Trophoblast cell (in vitro differentiated cells and primary cell): ENCODE data around the gene NT5DC2. TPM values are rescaled to one million over a fixed set of nuclear protein-coding genes. Genes with fewer than 3 reads are reported as not detected.

Source experiments
- DNase-seq, 2 donors: peaks; one replicate each; pipeline ENCODE4 v3.0.0-alpha.2; 2016
- H2AFZ ChIP-seq: 2 replicates; pipeline ENCODE4 v1.6.1; 2013; ENCODE audit warnings: low read length, moderate library complexity, mild to moderate bottlenecking; ENCODE audit not compliant: insufficient read depth, poor library complexity
- H2AK5ac ChIP-seq: 2 replicates; pipeline ENCODE4 v1.6.1; 2013; ENCODE audit warnings: mild to moderate bottlenecking, low read length
- H2BK120ac ChIP-seq: 2 replicates; pipeline ENCODE4 v1.6.1; 2013; ENCODE audit warnings: low read length, mild to moderate bottlenecking, moderate library complexity; ENCODE audit not compliant: insufficient read depth, poor library complexity
- H2BK12ac ChIP-seq: 2 replicates; pipeline ENCODE4 v1.6.1; 2013; ENCODE audit warnings: mild to moderate bottlenecking, low read length, moderate library complexity
- H2BK5ac ChIP-seq: 2 replicates; pipeline ENCODE4 v1.6.1; 2013; ENCODE audit warnings: low read length, low read depth, moderate library complexity, mild to moderate bottlenecking; ENCODE audit not compliant: poor library complexity
- H3K14ac ChIP-seq: 2 replicates; pipeline ENCODE4 v1.6.1; 2013; ENCODE audit warnings: mild to moderate bottlenecking, low read length
- H3K18ac ChIP-seq: 2 replicates; pipeline ENCODE4 v1.6.1; 2013; ENCODE audit warnings: mild to moderate bottlenecking, low read length
- H3K23ac ChIP-seq: 2 replicates; pipeline ENCODE4 v1.6.1; 2013; ENCODE audit warnings: low read length
- H3K27ac ChIP-seq: 2 replicates; pipeline ENCODE4 v1.5.1; 2013; ENCODE audit warnings: low read depth, mild to moderate bottlenecking, inconsistent platforms, low read length, moderate library complexity
- H3K27me3 ChIP-seq: 2 replicates; pipeline ENCODE4 v1.6.1; 2013; ENCODE audit warnings: inconsistent platforms, mild to moderate bottlenecking, low read length, moderate library complexity; ENCODE audit not compliant: insufficient read depth
- H3K36me3 ChIP-seq, 2 experiments: 1 replicate in 1 of 2; 2 replicates in 1 of 2; pipeline ENCODE4 v1.6.1; 2013; ENCODE audit warnings: low read length in 2 of 2, mild to moderate bottlenecking in 2 of 2, moderate library complexity in 1 of 2; ENCODE audit not compliant: insufficient read depth in 2 of 2, control insufficient read depth in 1 of 2
- H3K4ac ChIP-seq: 2 replicates; pipeline ENCODE4 v1.6.1; 2013; ENCODE audit warnings: low read depth, mild to moderate bottlenecking, low read length, moderate library complexity
- H3K4me1 ChIP-seq, 2 experiments: 1 replicate in 1 of 2; 2 replicates in 1 of 2; pipeline ENCODE4 v1.6.1; 2013; ENCODE audit warnings: low read length in 2 of 2, mild to moderate bottlenecking in 2 of 2, moderate library complexity in 1 of 2; ENCODE audit not compliant: insufficient read depth in 2 of 2, control insufficient read depth in 1 of 2
- H3K4me2 ChIP-seq: 2 replicates; pipeline ENCODE4 v1.6.1; 2013; ENCODE audit warnings: inconsistent platforms, mild to moderate bottlenecking, low read length, moderate library complexity
- H3K4me3 ChIP-seq: 2 replicates; pipeline ENCODE4 v1.5.1; 2013; ENCODE audit warnings: mild to moderate bottlenecking, low read depth, low read length, inconsistent platforms
- H3K79me1 ChIP-seq: one replicate; pipeline ENCODE4 v1.6.1; 2013; ENCODE audit warnings: low read length
- H3K79me2 ChIP-seq: 2 replicates; pipeline ENCODE4 v1.6.1; 2013; ENCODE audit warnings: low read length, mild to moderate bottlenecking; ENCODE audit not compliant: control insufficient read depth, insufficient read depth, poor library complexity
- H3K9ac ChIP-seq: 2 replicates; pipeline ENCODE4 v1.6.1; 2013; ENCODE audit warnings: mild to moderate bottlenecking, low read length
- H3K9me3 ChIP-seq: 2 replicates; pipeline ENCODE4 v1.6.1; 2013; ENCODE audit warnings: low read depth, mild to moderate bottlenecking, control low read depth, inconsistent platforms, low read length; ENCODE audit not compliant: insufficient read depth
- H4K12ac ChIP-seq: 2 replicates; pipeline ENCODE4 v1.6.1; 2013; ENCODE audit warnings: low read depth, mild to moderate bottlenecking, low read length, moderate library complexity
- H4K8ac ChIP-seq: 2 replicates; pipeline ENCODE4 v1.6.1; 2013; ENCODE audit warnings: low read depth, mild to moderate bottlenecking, low read length, moderate library complexity
- H4K91ac ChIP-seq: one replicate; pipeline ENCODE4 v1.6.1; 2013; ENCODE audit warnings: low read depth, mild to moderate bottlenecking, low read length, moderate library complexity
- whole genome bisulfite sequencing: extraction: QIAGEN DNeasy Blood & Tissue Kit; methylation state at CpG from one replicate; pipeline ENCODE4 v1.1.7; 2013; ENCODE audit warnings: missing lambda C conversion rate; ENCODE audit not compliant: insufficient read length, insufficient coverage; ENCODE audit errors: extremely low coverage; 5-methylcytosine and 5-hydroxymethylcytosine counted together
- polyA plus RNA-seq: library from polyadenylated mRNA; stranded (reverse); fragments of 200-250 nt; gene quantifications from 2 replicates; pipeline ENCODE4 v1.2.3, GENCODE V29; 2013

NT5DC2 gene
- 247 and 254 TPM in 2 replicates for polyA plus RNA-seq

DNA sequence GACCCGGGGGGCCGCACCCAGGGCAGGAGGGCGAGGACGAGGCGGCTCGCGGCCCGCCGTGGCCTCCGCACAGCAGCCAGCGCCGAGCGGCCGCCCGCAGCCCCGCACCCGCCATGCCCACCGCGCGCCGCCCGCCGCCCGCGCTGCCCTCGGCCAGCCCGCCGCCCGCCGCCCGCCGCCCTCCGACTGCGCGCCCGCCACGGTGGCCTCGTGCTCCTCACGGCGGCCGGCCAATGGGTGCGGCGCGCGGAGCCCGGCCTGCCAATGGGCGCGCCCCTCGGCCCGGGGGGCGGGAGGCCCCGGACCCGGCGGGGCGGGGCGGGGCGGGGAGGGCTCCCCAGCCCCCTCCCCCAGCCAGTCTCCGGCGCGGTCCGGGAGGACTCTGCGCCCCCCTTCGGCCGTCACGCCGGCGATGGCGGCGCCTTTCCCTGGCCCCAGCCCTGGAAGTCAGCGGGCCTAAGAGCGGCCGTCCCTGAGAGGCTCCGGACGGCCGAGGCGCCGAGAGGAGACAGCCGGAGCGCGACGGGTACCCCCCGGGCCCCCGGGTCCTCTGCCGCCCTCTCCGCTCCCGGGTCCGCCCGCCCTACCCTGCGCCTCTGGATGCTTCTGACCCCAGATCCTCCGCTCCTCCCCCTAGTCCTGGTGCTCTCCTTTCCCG is at the start of gene NT5DC2:
Gene NT5DC2 (minus strand): TSS at position 235 of the 658 bp plus-strand sequence. CDS start 120 bp downstream, at position 115.
- Histone ChIP-seq H3K18ac (peak within 1 kb of the TSS; percentile 96), H3K79me1 (peaks cover 26% of the 10 kb centered on the region), H2AFZ (peak within 1 kb of the TSS; percentile 77), H2BK5ac (peak within 1 kb of the TSS; percentile 59), H3K36me3 (peaks cover 11 to 13% of the 10 kb centered on the region in 2 experiments), H2BK120ac (peak within 1 kb of the TSS; percentile 65), H4K8ac (peak within 1 kb of the TSS; percentile 92), H3K27me3 (no peaks in the 10 kb centered on the region), H2BK12ac (peak within 1 kb of the TSS; percentile 25), H3K9me3 (peaks cover 2% of the 10 kb centered on the region), H3K9ac (peak within 1 kb of the TSS; percentile 64), H4K91ac (peak within 1 kb of the TSS; percentile 93), H3K4me3 (peak within 1 kb of the TSS; percentile 83), H3K27ac (peak within 1 kb of the TSS; percentile 12), H3K23ac (no peak within 1 kb of the TSS), H3K79me2 (peaks cover 39% of the 10 kb centered on the region), H3K14ac (peak within 1 kb of the TSS; percentile 89), H4K12ac (peak within 1 kb of the TSS; percentile 81), H3K4ac (peak within 1 kb of the TSS; percentile 82), H3K4me1 (peaks cover 42 to 48% of the 10 kb centered on the region in 2 experiments), H3K4me2 (peak within 1 kb of the TSS; percentile 82), H2AK5ac (peak within 1 kb of the TSS; percentile 71)
- DNase-seq, result peak; percentile 32 to 69
- WGBS, result no CpG with 5 or more reads among the region's 91 CpGs

DNA sequence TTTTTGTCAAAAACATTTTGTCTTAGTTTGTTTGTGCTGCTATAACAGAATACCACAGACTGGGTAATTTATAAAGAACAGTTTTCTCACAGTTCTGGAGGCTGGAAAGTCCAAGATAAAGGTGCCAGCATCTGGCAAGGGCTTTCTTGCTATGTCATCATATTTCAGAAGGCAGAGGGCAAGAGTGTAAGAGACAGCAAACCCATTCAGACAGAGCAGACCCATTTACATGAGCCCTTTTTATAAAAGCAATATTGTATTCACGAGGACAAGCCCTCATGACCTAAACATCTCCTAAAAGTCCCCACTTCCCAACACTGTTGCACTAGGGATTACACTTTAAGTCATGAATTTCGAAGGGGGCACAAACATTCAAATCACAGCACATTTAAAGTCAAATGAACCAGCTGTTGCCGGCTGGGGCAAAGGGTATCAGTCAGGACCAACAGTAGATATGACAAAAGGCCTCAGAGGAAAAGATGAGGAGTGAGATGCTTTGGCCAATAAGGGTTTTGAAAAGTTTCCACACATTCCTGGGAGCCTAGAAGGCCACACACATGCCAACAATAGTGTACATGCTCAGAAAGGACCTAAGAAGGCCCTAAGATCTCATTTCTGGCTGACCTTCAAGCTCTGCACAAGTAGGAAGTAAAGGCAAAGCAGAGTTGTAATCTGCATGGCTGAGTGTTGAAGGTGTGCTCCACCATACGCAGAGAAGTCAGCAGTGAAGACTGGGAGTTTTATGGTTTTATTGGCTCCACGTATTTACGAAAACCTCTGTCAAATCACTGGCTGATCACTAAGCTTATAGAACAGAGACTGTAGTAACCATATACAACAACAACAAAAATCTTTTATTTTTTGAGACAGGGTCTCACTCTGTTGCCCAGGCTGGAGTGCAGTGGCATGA is 40.7 kb upstream of the NT5DC2 start:
- DNase-seq, result peak; percentile 53 to 77
- no peak overlapping the region for H2AK5ac ChIP-seq
- no peak overlapping the region for H2BK12ac ChIP-seq
- H4K91ac ChIP-seq, result no peak overlapping the region
- H2BK5ac ChIP-seq, result no peak overlapping the region
- no peak overlapping the region for H2AFZ ChIP-seq
- H3K14ac ChIP-seq, result no peak overlapping the region
- no peaks in the 10 kb centered on the region for H3K79me2 ChIP-seq
- no peak overlapping the region for H3K4ac ChIP-seq
- no peak overlapping the region for H3K9ac ChIP-seq
- H3K23ac ChIP-seq, result no peak overlapping the region
- no peak overlapping the region for H3K27ac ChIP-seq
- no peak overlapping the region for H3K4me2 ChIP-seq
- no peak overlapping the region for H3K18ac ChIP-seq
- no peaks in the 10 kb centered on the region for H3K79me1 ChIP-seq
- WGBS, result no CpG with 5 or more reads among the region's 6 CpGs
- H4K12ac ChIP-seq, result no peak overlapping the region
- H3K27me3 ChIP-seq, result no peaks in the 10 kb centered on the region
- no peak overlapping the region for H4K8ac ChIP-seq
- no peak overlapping the region for H3K4me3 ChIP-seq
- H2BK120ac ChIP-seq, result no peak overlapping the region
- H3K9me3 ChIP-seq, result no peaks in the 10 kb centered on the region
- H3K4me1 ChIP-seq, result no peaks in the 10 kb centered on the region
- H3K36me3 ChIP-seq, result peaks cover 12 to 26% of the 10 kb centered on the region in 2 experiments

DNA sequence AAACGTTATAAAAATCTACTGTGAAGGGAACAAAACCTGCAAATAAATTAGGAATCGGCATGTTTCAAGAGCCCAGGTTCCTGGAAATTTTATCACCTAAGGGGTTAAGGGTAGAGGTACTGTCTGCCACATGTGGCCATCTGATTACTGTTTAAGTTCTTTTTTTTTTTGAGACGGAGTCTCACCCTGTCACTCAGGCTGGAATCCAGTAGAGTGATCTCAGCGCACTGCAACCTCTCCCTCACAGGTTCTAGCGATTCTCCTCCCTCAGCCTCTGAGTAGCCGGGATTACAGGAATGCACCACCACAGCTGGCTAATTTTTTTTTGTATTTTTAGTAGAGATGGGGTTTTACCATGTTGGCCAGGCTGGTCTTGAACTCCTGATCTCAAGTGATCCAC is 38.6 kb upstream of the NT5DC2 start:
- Histone ChIP-seq H3K27me3 (no peaks in the 10 kb centered on the region), H2BK12ac (no peak overlapping the region), H4K8ac (no peak overlapping the region), H2BK120ac (no peak overlapping the region), H3K9me3 (no peaks in the 10 kb centered on the region), H3K79me2 (no peaks in the 10 kb centered on the region), H3K9ac (no peak overlapping the region), H3K23ac (no peak overlapping the region), H4K91ac (no peak overlapping the region), H2AFZ (no peak overlapping the region), H3K79me1 (no peaks in the 10 kb centered on the region), H3K14ac (no peak overlapping the region), H3K4me3 (no peak overlapping the region), H3K27ac (no peak overlapping the region), H3K4me2 (no peak overlapping the region), H4K12ac (no peak overlapping the region), H3K18ac (no peak overlapping the region), H2AK5ac (no peak overlapping the region), H3K4ac (no peak overlapping the region), H2BK5ac (no peak overlapping the region), H3K36me3 (peaks cover 11 to 15% of the 10 kb centered on the region in 2 experiments), H3K4me1 (peaks cover 0 to 2% of the 10 kb centered on the region in 2 experiments)
- no CpG with 5 or more reads among the region's 6 CpGs for WGBS
- DNase-seq, result peak; percentile 75 to 82

DNA sequence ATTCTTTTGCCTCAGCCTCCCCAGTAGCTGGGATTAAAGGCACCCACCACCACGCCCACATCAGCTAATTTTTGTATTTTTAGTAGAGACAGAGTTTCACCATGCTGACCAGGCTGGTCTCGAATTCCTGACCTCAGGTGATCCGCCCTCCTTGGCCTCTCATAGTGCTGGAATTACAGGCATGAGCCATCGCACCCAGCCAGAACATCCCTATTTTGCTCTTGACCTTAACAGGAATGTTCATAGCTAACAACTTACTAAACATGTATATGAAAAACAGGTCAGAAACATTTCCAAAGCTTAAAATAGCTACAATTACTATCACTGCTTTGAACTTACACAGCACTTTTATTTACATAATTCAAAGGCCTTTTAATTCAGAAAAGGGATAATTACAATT is 36.4 kb upstream of the NT5DC2 start:
- H4K91ac ChIP-seq, result no peak overlapping the region
- no CpG with 5 or more reads among the region's 4 CpGs for WGBS
- no peak overlapping the region for H3K14ac ChIP-seq
- H2AFZ ChIP-seq, result no peak overlapping the region
- no peaks in the 10 kb centered on the region for H3K9me3 ChIP-seq
- no peak overlapping the region for H3K4ac ChIP-seq
- peaks cover 6 to 14% of the 10 kb centered on the region in 2 experiments for H3K36me3 ChIP-seq
- no peak overlapping the region for H2AK5ac ChIP-seq
- H3K4me1 ChIP-seq, result peaks cover 0 to 2% of the 10 kb centered on the region in 2 experiments
- no peak overlapping the region for H2BK5ac ChIP-seq
- H3K27ac ChIP-seq, result no peak overlapping the region
- no peak overlapping the region for H3K4me2 ChIP-seq
- no peak overlapping the region for H3K4me3 ChIP-seq
- H3K79me1 ChIP-seq, result no peaks in the 10 kb centered on the region
- H2BK120ac ChIP-seq, result no peak overlapping the region
- no peak overlapping the region for H2BK12ac ChIP-seq
- H3K18ac ChIP-seq, result no peak overlapping the region
- no peak overlapping the region for H3K9ac ChIP-seq
- H4K8ac ChIP-seq, result no peak overlapping the region
- peak; percentile 90 to 91 for DNase-seq
- no peaks in the 10 kb centered on the region for H3K27me3 ChIP-seq
- H4K12ac ChIP-seq, result no peak overlapping the region
- H3K23ac ChIP-seq, result no peak overlapping the region
- H3K79me2 ChIP-seq, result no peaks in the 10 kb centered on the region
